CD14-positive monocyte (primary cell): ENCODE results near the gene TRIM44. TPM values are rescaled to one million over a fixed set of nuclear protein-coding genes. Genes with fewer than 3 reads are reported as not detected.

ENCODE experiments used
- DNase-seq, 3 donors: peaks; one replicate each; pipeline ENCODE4 v3.0.0-alpha.2; 2011 to 2022
- H2AFZ ChIP-seq: 2 replicates; pipeline ENCODE4 v1.6.0; 2012; ENCODE audit warnings: mild to moderate bottlenecking, low read depth, low read length, inconsistent platforms; ENCODE audit not compliant: insufficient read depth, poor library complexity, severe bottlenecking
- H3K27ac ChIP-seq, 2 donors: 1 replicate in 1 of 2; 2 replicates in 1 of 2; pipeline ENCODE4 v1.5.1; 2012 to 2013; ENCODE audit warnings: low read length in 2 of 2, control low read depth in 1 of 2, inconsistent platforms in 1 of 2, low read depth in 1 of 2, mild to moderate bottlenecking in 1 of 2
- H3K27me3 ChIP-seq, 2 donors: one replicate each; pipeline versions ENCODE4 v1.6.0 to v1.6.1; 2011 to 2013; ENCODE audit warnings: low read length in 2 of 2; ENCODE audit not compliant: control insufficient read depth in 2 of 2, insufficient read depth in 2 of 2
- H3K36me3 ChIP-seq, 2 donors: replicated peaks in 1 of 2; 1 replicate in 1 of 2; 2 replicates in 1 of 2; pipeline versions ENCODE4 v1.5.1 to v1.6.1; 2012 to 2013; ENCODE audit warnings: low read length in 2 of 2, control low read depth in 1 of 2, inconsistent platforms in 1 of 2, mild to moderate bottlenecking in 1 of 2; ENCODE audit not compliant: insufficient read depth in 2 of 2, control insufficient read depth in 1 of 2
- H3K4me1 ChIP-seq, 2 donors: 1 replicate in 1 of 2; 2 replicates in 1 of 2; pipeline versions ENCODE4 v1.5.1 to v1.6.1; 2012 to 2013; ENCODE audit warnings: low read length in 2 of 2, control low read depth in 1 of 2, inconsistent platforms in 1 of 2, mild to moderate bottlenecking in 1 of 2, moderate library complexity in 1 of 2; ENCODE audit not compliant: insufficient read depth in 2 of 2, control insufficient read depth in 1 of 2
- H3K4me2 ChIP-seq: replicated peaks from 2 replicates; pipeline ENCODE3; 2012; ENCODE audit warnings: low read length, moderate library complexity, mild to moderate bottlenecking; ENCODE audit not compliant: poor library complexity, severe bottlenecking; ENCODE audit errors: extremely low read depth
- H3K4me3 ChIP-seq, 3 experiments: fragments of 200-600 bp in 1 of 3; sonication (generic) in 1 of 3; replicated peaks in 1 of 3; 1 replicate in 2 of 3; 2 replicates in 1 of 3; pipeline ENCODE4 v1.5.1; 2011 to 2013; ENCODE audit warnings: low read length in 3 of 3, mild to moderate bottlenecking in 3 of 3, control low read depth in 2 of 3, low read depth in 2 of 3, inconsistent platforms in 1 of 3, moderate library complexity in 1 of 3
- H3K79me2 ChIP-seq: 2 replicates; pipeline ENCODE4 v1.6.0; 2012; ENCODE audit warnings: mild to moderate bottlenecking, control low read depth, inconsistent platforms, low read length, moderate library complexity; ENCODE audit not compliant: insufficient read depth
- H3K9ac ChIP-seq: 2 replicates; pipeline ENCODE4 v1.6.0; 2017; ENCODE audit warnings: low read length, mild to moderate bottlenecking; ENCODE audit not compliant: insufficient read depth, poor library complexity, severe bottlenecking
- H3K9me3 ChIP-seq, 2 donors: replicated peaks in 1 of 2; 1 replicate in 1 of 2; 2 replicates in 1 of 2; pipeline versions ENCODE4 v1.5.1 to v1.6.1; 2012 to 2013; ENCODE audit warnings: low read length in 2 of 2, control low read depth in 1 of 2; ENCODE audit not compliant: control insufficient read depth in 1 of 2, insufficient read depth in 1 of 2
- H4K20me1 ChIP-seq: 2 replicates; pipeline ENCODE4 v1.6.0; 2012; ENCODE audit warnings: mild to moderate bottlenecking, low read length, control low read depth, moderate library complexity; ENCODE audit not compliant: insufficient read depth
- H3K27ac Mint-ChIP-seq, 7 donors: one replicate each; pipeline ENCODE4 v1.8.0; 2020; ENCODE audit warnings: mild to moderate bottlenecking in 7 of 7, mixed read lengths in 7 of 7, moderate library complexity in 6 of 7, inconsistent platforms in 2 of 7
- H3K27me3 Mint-ChIP-seq, 3 donors: one replicate each; pipeline ENCODE4 v1.8.0; 2021 to 2022; ENCODE audit warnings: low read depth in 3 of 3, mild to moderate bottlenecking in 3 of 3, mixed read lengths in 3 of 3, moderate library complexity in 3 of 3, inconsistent platforms in 1 of 3
- H3K36me3 Mint-ChIP-seq, 2 donors: one replicate each; pipeline ENCODE4 v1.8.0; 2020; ENCODE audit warnings: mixed read lengths in 2 of 2, inconsistent platforms in 1 of 2, mild to moderate bottlenecking in 1 of 2
- H3K4me1 Mint-ChIP-seq: one replicate; pipeline ENCODE4 v1.8.0; 2020; ENCODE audit warnings: mild to moderate bottlenecking, mixed read lengths
- H3K4me3 Mint-ChIP-seq, 2 donors: one replicate each; pipeline ENCODE4 v1.8.0; 2020; ENCODE audit warnings: mild to moderate bottlenecking in 2 of 2, mixed read lengths in 2 of 2, moderate library complexity in 1 of 2
- H3K9me3 Mint-ChIP-seq, 7 donors: one replicate each; pipeline ENCODE4 v1.8.0; 2020 to 2022; ENCODE audit warnings: mixed read lengths in 7 of 7, mild to moderate bottlenecking in 6 of 7, moderate library complexity in 6 of 7, inconsistent platforms in 2 of 7
- WGBS: methylation state at CpG from one replicate; pipeline ENCODE4 v1.1.5; 2013; ENCODE audit warnings: missing lambda C conversion rate; ENCODE audit not compliant: insufficient coverage; 5-methylcytosine and 5-hydroxymethylcytosine counted together
- intact Hi-C, 2 donors: fragments of 100-400 bp; cut with micrococcal nuclease; formaldehyde crosslinking; loops; one replicate each; pipeline versions ENCODE4 v1.15.0 to v1.15.1; 2023
- polyA plus RNA-seq, 3 donors: library from polyadenylated mRNA; depleted of rRNA in 1 of 3; unstranded in 2 of 3; stranded (reverse) in 1 of 3; fragments of 300-500 nt in 2 of 3; fragments of >200 nt in 1 of 3; fragmentation: Illumina TruSeq in 2 of 3; gene quantifications; 1 replicate in 2 of 3; 2 replicates in 1 of 3; pipeline ENCODE4 v1.2.3, GENCODE V29; 2012 to 2021
- TF ChIP-seq, protein P1 (sequence below): fragments of 200-600 bp; IDR thresholded peaks from one replicate; pipeline ENCODE4 v1.8.0; 2022; ENCODE audit warnings: antibody characterized with exemption, mild to moderate bottlenecking

The TRIM44 gene
- polyA plus RNA-seq, 3 donors, result 25.3 to 47.1 (median 45.9) TPM

- intact Hi-C loops, result loop anchor here in 1 of 2 donors (10.0 kb wide), 1 partner anchor 198 kb away; the partner anchor contains the start of gene FJX1
Measured at GRCh38 chr11:35812828-35813227, 150.3 kb downstream of the TRIM44 start.

DNA sequence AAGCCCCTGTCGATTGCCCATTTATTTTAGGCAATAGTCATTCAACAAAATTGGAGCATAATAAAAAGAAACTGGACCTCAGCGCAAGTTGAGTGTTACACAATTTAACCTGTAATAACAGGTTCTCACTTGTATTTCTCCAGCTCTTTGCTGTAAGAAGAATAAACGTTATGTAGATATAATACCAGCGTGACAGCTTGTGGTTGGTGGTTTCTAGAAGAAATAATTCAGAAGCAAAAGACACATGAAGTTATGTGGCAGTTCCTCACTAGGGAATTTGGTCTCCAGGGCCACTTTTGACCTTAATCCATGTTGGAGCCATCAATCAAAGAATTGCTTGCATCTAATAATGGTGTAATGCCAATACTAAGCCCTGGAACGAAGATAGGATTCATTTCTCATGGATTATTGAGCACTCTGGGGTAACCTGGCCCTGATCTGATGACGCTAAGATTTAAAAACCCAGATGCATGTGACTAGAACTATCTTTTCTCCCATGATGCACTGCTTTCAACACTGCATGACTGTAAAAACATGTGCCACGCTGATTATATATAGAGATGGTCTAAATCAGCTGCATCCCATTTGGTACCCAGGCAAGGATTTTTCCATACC lies 151.6 kb downstream of the TRIM44 start:
- Histone ChIP-seq H3K27ac (no peak overlapping the region), H3K4me1 (no peaks in the 10 kb centered on the region), H4K20me1 (no peaks in the 10 kb centered on the region), H3K9ac (no peak overlapping the region), H3K36me3 (peaks cover 0 to 17% of the 10 kb centered on the region in 2 donors), H3K4me2 (no peak overlapping the region), H3K9me3 (no peaks in the 10 kb centered on the region), H2AFZ (no peak overlapping the region), H3K27me3 (no peaks in the 10 kb centered on the region), H3K79me2 (no peaks in the 10 kb centered on the region), H3K4me3 (no peak overlapping the region)
- WGBS, result 81% methylated on average over 2 of the region's 7 CpGs
- no peak for DNase-seq
- intact Hi-C loops, result loop anchor here in 1 of 2 donors (10.0 kb wide), 1 partner anchor 199 kb away; the partner anchor contains the start of gene FJX1
- Mint-ChIP-seq H3K27me3 (no peaks in the 10 kb centered on the region), H3K27ac (no peak overlapping the region), H3K4me3 (no peak overlapping the region), H3K9me3 (no peaks in the 10 kb centered on the region), H3K4me1 (peaks cover 3% of the 10 kb centered on the region), H3K36me3 (peaks cover 18 to 29% of the 10 kb centered on the region in 2 donors)
- TF ChIP-seq, protein P1, sequence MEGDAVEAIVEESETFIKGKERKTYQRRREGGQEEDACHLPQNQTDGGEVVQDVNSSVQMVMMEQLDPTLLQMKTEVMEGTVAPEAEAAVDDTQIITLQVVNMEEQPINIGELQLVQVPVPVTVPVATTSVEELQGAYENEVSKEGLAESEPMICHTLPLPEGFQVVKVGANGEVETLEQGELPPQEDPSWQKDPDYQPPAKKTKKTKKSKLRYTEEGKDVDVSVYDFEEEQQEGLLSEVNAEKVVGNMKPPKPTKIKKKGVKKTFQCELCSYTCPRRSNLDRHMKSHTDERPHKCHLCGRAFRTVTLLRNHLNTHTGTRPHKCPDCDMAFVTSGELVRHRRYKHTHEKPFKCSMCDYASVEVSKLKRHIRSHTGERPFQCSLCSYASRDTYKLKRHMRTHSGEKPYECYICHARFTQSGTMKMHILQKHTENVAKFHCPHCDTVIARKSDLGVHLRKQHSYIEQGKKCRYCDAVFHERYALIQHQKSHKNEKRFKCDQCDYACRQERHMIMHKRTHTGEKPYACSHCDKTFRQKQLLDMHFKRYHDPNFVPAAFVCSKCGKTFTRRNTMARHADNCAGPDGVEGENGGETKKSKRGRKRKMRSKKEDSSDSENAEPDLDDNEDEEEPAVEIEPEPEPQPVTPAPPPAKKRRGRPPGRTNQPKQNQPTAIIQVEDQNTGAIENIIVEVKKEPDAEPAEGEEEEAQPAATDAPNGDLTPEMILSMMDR, result no peak

More at GRCh38 chr11:35812828-35813227, 150.3 kb downstream of the TRIM44 start:
- Histone ChIP-seq H3K27ac (no peak overlapping the region), H3K4me2 (no peak overlapping the region), H3K79me2 (no peaks in the 10 kb centered on the region), H3K9me3 (no peaks in the 10 kb centered on the region), H3K4me3 (no peak overlapping the region), H3K36me3 (peaks cover 0 to 31% of the 10 kb centered on the region in 2 donors), H2AFZ (no peak overlapping the region), H3K27me3 (no peaks in the 10 kb centered on the region), H4K20me1 (no peaks in the 10 kb centered on the region), H3K4me1 (no peaks in the 10 kb centered on the region), H3K9ac (no peak overlapping the region)
- H3K9me3 Mint-ChIP-seq, result no peaks in the 10 kb centered on the region
- no peak overlapping the region for H3K27ac Mint-ChIP-seq
- no peak overlapping the region for H3K4me3 Mint-ChIP-seq
- 100% methylated on average over 3 of the region's 4 CpGs for WGBS
- peaks cover 22 to 28% of the 10 kb centered on the region in 2 donors for H3K36me3 Mint-ChIP-seq
- no peaks in the 10 kb centered on the region for H3K27me3 Mint-ChIP-seq
- H3K4me1 Mint-ChIP-seq, result peaks cover 3% of the 10 kb centered on the region
- TF ChIP-seq, protein P1, result no peak
- DNase-seq, result no peak
